Activated CD8-positive, alpha-beta memory T cell treated with anti-CD3 and anti-CD28 coated beads for 24 hours (primary cell): ENCODE results near the gene PCDH9.

Source experiments
- DNase-seq: peaks from one replicate; pipeline ENCODE4 v3.0.0-alpha.2; 2020

PCDH9 gene

DNA sequence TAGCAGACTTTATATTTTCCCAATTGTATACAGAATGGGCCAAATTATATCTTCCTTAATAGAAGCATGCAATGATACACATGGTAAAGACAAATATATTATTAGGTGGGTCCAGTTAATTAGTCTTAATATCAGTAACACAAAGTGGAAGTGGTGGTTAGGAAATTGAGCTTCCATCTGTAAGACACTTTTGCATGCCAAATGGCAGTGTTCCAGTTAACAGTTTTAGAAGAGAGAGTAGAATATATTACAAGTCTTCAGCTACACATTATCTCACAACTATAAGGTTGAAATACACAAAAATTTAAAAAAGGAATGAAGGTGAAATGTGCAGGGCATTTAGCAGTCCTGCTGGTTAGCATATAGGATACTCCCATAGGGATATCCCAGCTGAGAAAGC lies 536.5 kb downstream of the PCDH9 start:
- no peak for DNase-seq

DNA sequence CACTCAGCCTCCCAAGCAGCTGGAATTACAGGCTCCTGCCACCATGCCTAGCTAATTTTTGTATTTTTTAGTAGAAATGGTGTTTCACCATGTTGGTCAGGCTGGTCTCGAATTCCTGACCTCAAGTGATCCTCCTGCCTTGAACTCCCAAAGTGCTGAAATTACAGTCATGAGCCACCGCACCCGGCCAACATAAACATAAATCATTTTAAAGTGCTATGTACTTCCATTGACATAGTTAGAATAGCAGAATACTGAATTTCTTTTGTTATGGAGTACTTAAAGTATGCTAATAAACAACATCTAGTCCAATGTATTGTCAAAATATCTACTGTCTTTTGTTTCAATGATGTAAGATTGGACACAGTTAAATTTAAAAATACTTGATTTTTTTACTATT lies 539.0 kb downstream of the PCDH9 start:
- no peak for DNase-seq

DNA sequence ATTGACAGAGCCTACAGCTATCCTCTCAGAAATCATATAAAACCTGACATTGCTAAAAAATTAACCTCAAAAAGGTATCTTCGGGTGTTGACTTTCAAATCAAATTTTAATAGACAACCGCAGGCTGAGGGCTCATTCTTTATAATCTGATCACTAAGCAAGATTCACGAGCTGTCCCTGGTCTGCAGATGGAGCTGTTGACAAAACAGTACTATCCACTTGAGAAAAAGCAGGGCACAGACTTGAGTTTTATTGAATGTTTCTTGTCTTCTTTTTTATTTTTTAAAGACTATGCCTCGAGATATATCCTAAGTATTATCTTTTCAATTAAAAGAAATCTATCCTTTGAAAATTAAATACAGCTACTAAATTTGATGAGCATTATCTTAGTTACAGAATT lies 540.5 kb downstream of the PCDH9 start:
- no peak for DNase-seq

DNA sequence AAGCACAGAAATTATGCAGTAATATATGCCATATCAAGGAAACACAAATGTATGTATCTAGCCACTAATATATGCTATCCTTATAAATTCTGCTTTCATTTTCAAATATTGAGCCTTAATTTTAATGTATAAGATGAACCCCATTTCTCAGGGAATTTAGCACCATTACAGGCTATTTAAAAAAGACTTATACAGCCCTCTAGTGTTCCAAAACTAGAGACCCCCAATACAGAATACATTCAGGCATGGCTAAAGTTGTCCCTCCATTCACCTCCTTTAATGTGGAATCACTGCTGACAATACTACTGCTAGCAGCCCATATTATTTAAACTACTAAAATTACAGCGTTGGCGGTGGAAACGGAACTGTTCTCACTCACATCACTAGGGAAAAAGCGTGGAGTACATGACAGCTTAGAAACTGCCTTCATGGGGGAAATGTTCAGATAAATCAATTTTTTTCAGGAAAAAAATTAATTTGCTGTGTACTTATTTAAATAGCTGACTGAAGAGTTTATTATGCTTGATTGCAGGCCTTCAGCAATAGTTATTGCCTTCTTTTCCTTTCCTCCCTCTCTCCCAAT lies 541.0 kb downstream of the PCDH9 start:
- no peak for DNase-seq

DNA sequence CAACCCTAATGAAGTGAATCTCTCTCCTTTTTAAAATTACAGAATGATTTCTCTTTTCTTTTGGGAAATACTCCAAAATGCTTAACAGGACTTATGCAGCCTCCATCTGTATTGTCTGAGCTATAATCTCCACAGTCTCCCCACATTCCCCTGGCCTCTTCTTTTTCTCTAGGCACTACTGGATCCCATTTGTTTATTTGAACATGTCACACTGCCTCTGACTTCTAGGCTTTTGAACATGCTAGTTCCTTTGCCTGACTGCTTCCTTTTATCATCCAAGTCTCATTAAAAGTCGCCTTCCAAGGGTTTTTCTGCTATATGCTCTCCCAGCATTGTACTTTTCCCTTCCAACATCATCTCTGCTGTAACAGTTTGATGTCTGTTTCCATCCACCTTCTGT lies 548.7 kb downstream of the PCDH9 start:
- no peak for DNase-seq

DNA sequence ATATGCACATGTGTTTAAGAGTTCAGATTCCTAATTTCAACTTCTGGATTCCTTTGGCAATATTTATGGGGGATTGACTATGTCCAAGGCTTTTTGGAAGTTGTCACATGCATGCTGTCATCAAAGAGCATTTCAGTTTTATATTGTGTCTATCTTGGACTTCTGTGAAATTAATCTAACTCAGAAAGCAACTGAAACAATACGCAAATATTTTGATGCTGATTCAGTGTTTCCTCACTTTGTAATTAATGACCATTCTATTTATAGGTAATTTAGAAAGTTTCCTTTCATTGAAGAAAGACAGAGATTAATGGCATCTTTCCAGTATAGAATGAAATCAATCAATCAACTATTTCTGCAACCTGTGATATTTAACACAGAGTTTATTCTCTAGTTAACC lies 550.1 kb downstream of the PCDH9 start:
- no peak for DNase-seq

DNA sequence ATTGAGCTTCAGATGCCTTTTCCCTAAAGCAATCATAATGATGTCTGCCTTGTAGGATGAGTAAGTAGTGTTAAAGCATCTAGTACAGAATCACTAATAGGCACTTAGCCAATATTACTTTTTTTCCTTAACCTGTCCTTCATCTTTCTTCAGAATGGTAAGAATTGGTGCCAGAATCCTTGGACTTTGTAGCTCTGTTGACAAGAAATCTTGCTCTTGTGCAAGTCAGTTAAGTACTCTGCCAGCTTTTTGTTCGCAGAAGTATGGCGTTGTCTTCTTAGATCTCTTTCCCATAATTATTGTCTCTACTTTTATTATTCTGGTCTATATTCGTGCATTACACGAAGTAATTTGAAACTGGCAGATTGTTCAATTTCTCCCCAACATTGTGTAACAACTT lies 554.5 kb downstream of the PCDH9 start:
- no peak for DNase-seq

DNA sequence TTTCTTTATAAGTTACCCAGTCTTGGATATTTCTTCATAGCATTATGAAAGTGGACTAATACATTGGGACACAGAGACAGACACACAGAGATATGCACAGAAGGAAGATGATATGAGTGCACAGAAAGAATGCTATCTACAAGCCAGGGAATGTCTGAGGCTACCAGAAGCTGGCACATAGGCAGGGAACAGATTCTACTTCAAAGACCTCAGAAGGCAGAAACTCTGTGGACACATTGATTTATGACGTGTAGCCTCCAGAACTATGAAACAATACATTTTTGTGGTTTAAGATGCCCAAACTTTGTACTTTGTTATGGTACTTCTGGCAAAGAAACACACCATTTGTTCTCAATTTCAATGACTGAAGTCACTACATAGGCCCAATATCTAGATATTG lies 556.7 kb downstream of the PCDH9 start:
- DNase-seq, result no peak

DNA sequence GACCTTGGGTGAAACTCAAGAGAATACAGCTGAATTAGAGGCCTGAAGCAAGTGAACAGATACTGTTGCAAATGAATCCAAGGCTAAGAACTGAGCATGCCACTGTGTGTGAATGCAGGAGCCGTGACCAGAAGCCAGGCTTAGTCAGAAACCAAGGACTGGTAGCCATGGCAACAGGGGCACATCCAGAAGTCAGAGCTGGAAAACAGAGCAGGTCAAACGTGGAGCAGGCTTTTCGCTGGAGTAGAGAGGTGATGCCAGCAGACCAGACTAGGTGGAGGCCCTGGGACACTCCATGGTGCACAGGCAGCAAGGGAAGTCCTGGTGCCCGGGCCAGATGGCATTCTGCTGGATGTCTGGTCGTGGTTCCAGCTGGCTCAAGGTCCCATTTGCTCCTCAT lies 564.1 kb downstream of the PCDH9 start:
- DNase-seq, result no peak

DNA sequence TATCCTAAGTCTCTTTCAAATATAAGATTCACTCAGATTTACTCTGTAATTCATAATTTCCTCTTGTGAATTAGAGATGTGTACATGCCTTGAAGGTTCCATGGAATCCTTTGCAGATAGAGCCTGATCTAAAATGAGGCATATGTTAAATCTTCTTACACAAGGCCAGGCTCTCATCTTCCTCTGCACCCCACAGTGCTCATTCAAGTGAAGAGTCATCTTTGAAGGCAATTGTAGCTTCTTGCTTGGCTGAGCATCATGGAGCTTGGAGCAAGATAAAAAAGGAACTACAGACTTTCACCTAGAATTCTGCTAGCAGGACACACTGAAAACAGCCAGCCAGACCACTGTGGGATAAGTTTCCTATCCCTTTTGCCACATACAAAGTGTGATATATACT lies 566.4 kb downstream of the PCDH9 start:
- DNase-seq, result no peak

DNA sequence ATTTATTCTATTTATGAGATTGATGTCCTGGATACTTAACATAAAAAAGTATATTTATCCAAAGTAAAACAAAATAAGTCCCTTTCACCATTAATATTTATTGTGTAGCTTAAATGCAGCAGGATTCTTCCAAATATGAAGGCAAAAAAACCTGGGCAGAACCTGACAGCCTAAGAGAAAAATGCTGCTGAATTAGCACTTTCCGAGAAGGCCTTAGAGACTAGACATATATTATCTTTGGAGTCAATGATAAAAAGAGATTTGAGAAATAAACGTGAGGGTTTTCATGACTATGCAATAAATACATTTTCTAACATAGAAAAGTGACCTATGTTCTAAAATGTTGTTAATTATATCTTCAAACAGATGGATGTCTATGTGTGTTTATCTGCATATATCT lies 566.9 kb downstream of the PCDH9 start:
- no peak for DNase-seq

DNA sequence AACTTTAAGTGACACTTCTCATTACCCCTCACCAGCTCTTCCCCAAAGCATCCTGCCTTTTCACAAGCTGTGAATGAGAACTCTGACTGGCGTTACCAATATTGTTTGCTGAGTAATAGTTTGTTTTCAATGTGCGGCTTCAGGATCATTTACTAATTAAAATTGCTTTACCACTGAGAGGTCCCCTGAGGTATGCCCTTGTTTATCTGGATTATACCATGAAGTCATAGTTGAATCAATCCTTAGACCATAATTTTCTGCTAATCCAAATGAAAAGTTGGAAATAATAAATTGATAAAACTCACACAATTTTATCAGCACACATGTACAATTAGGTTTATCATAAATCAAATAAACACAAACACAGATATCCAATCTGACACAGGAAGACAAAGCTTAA lies 568.8 kb downstream of the PCDH9 start:
- no peak for DNase-seq

DNA sequence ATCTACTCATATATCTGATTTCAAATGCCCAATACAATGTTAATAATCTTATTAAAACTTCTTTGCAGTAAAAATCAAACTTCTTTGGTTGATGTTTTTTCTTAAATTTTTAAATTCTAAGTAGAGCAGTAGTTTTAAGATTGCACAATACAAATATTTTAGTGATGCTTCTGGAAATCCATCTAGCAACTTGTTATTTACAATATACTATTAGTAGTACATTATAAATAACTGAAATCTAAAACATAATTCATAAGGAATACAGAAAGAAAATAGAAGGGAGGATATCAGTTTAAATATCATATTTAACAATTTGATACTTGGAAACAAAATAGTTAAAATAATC lies 569.7 kb downstream of the PCDH9 start:
- DNase-seq, result no peak

DNA sequence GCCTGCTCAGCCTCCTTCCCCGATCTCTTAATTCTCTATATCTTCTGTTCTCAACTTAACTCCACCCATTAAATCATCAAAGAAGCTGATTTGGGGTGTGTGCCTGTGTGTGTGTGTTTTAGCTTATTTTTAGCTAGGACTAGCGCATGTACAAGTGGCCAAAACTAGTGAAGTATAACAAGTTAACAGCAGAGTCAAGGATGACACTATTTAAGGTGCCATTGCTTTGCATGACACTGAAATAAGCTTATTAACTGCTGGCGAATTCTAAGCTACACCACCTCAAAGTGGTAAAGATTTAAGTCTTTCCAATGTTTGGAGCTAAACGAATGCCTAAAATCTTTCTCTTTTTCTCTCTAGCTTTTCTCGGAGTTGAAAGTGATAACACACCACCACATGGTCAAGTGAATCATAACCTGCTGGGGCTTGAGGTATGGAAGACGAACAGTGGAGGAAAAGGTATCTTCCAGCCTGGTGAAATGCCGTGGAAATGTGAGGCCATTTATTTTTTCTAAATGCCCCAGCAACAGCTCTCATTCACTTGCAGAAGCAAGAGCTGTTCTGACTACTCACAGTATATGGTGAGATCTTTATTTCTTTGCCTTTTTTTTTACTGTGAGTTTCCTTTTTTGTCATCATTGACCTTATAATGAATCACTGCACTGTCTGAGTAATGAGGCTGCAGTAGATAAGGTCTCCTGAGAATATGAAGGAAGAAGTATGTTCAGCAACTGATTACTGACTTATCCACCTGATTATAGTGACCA lies 570.3 kb downstream of the PCDH9 start:
- DNase-seq, result no peak

DNA sequence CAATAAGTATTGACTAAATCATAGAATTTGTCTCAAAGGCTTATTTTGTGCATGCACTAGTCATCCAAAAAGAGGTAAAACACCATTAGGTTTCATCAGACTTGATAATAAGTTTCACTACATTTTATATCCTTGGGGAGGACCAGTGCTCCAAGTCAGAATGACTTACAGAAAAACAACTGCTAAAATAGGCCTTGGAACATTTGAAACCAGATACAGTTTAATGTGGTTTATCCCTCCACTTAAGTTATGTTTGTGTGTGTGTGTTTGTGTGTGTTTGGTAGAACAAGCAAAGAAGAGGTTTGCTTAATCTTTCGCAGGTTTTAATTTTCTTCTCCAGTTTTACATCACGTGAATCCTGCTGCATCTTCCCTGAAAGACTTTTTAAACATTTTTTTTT lies 570.9 kb downstream of the PCDH9 start:
- no peak for DNase-seq

DNA sequence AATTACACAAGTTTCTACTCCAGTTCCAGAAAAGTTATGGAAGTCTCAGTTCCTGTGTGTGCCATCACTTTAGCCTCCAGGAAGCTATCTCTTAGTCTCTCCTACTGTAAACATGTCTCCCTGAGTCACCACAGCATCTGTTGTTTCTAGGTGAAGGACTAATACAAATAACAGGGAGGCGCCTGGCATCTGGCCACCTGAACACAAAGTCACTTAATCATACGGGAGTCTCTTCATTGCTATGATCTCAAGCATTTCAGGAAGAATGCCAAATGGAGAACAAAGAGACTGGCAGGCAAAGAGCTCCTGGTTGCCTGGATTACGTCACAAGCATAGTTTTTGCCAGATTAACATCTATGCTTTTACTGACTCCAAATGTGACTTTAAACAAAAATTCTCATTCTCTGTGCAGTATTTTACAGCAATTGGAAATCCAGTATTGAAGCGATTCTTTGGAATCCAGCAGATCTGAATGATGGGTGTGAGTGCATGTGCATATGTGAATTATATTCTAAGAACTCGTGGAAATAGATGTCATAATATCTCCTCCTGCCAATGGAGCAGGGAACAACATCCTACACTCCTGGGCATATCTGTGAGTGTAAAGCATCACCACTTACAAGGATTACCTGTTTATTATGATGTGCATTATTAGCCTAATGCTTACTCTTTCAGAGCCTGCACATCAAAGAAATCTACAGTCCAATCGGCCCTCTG lies 572.8 kb downstream of the PCDH9 start:
- no peak for DNase-seq

DNA sequence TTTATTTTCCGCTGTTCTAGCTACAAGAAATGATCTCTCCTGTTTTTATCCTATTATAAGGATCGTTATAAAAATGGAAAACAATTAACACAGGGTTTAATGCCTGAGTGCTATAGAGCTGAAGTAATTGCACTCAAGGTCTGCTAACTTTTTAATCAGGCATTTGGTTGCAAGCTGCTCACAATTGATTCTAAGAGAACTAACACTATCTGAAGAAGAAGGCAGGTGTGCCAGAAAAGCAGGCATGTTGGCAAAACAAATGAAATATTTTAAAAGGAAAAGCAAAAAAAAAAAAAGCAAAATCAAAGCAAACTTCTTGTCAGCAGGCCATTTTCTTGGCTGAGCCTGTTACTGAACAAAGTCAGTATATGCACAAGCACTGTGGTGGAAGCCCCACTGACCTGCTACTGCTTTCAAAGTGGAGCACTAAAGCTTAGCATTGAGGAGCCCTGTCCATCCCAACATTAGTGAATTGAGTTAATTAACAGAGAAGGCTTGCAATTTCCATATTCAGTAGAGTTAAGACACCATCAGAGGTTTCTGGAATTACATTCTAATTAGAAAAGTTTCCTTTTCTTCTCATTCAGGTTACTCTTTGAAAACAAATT lies 574.2 kb downstream of the PCDH9 start:
- DNase-seq, result no peak

DNA sequence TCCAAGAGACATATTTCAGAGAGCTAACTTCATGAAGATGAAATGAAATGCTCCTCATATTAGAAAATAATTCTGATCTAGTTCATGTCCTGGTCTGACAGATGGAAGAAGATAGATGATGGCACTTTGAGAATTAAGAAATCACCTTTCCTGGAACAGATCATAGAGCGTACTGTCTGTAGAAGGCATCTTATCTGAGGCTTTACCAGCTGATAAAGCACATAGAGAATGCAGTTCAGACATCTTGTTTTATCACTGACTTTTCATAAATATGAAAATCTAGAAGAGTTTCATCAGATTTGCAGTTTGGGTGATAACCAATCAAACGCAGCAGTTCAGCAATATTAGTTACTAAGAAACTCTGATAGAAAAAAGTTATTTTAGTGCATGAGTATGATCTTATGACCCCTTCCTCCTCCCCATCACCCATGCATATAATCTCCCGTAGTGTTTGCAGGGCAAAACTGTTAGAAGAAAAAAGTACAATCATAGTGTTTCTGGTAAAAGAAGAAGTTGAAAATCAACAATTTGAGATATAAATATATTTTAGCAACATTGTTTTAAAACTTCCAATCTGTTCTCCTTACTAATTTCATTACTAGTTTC lies 585.2 kb downstream of the PCDH9 start:
- DNase-seq, result no peak

DNA sequence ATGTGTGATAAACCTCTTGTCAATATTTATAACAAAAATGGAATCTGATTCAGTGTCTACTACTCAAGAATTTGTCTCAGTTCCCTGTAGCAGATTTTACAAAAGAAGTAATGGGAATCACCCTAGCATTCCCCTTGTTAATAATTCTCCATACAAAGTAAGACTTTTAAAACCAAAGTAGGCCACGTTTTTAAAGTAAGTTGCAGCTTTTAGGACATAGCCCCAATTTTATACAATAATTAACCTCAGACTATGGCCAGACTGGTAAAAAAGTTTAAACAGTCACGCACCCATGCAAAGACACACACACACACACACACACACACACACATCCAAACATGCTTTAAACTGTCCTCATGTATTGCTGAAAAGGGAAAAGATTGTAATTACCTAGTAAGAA lies 589.9 kb downstream of the PCDH9 start:
- DNase-seq, result no peak

DNA sequence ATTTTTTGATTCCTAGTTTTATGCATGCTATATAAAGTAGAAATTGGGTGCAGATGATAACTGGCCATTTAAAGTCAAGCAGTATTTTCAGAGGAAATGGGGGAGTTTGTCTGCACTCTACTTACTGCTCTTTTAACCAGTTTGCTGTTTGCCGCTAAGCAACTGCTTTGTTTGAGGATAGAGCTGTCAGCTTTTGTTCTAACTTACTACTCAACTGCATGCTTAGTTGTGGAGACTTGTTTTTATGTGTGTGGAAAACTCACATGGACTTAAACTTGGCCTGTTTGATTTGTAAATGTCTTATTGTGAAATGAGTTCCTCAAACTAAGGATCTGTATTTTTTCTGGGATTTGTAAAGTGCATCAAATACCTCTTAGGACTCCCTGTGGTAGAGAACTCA lies 591.1 kb downstream of the PCDH9 start:
- DNase-seq, result no peak

DNA sequence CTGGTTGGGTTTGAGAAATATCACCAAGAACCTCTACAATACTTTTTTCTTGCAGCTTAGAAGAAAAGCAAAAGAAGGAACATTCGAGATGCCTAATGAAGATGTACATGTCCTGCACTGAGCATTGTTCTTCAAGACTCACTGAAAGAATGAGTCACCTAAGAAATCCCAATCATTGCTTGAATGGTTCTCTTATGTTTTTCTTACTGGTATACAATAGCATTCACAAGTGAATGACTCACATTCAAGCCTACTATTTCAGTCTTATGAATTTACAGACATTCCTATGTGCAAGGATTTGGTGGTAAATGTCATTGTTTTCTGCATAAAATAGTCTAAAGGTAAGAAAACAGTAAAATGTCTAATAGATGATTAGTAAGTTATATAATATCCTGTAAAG lies 594.6 kb downstream of the PCDH9 start:
- DNase-seq, result no peak

DNA sequence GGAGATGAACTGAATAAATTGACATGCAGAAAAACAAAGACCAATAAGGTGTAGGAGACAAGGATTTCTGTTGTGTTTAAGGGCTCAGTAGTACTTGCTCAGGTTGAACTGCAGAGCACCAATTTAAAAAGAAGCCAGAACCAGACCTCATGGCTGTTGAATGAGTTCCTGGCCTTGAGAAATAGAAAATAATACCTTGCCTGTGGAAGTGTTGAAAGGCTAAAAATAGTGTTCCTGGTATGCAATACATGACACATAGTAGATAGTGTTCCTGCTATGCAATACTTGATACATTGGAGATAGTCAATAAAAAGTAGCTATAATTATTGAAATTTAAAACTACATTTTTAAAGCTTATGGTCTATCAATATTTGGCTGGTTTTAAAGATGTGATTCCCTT lies 595.8 kb downstream of the PCDH9 start:
- DNase-seq, result no peak

DNA sequence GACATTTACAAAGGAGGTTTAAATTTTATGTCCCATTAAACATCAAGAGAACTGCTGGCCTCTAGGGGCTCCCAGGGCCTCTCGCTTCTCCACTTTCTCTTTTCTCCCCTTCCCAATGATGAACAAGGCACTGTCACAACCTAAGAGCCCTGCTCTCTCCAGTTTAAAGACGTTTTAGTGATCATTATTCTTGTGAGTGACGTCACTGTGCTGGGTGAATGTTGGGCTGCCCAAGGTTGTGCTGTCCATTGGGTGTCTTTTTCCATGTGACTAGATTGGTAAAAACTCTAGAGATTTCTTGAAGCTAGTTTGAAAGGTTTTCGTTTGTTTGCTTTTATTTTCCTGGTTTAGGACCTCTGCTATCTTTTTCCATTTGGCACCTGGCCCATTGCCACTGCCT lies 602.6 kb downstream of the PCDH9 start:
- DNase-seq, result no peak

DNA sequence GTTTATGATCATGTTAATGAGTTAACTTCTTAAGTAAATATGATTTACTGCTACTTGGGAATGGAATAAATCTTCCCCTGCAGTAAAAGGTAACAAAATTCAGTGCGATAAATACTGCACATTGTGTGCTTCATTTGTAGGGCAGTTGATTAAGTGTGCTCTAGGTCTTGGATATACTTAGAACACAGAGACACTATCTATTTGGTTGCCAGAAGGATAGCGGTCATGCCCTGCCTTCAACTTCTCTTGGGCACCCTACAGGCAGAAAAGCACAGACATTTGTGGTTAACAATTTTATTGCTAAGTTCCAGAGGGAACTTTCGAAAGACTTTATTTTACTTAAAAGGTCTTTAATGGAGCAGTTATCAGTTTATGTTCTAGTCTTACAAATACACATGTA lies 605.8 kb downstream of the PCDH9 start:
- DNase-seq, result no peak
